ENCODE data around the gene FOXC2. TPM values are rescaled to one million over a fixed set of nuclear protein-coding genes. Genes with fewer than 3 reads are reported as not detected.

FOXC2 gene
- total and polyA plus RNA-seq, 10 of the 15 experiments (the other 5 are each of a cell fraction or from before 2014, with no cell fraction given) = not detected

GRCh38 chr16:86554917-86555703 lies 11.5 kb upstream of the FOXC2 start, which contains the start of gene MTHFSD (continued):
- TF ChIP-seq, protein P1, sequence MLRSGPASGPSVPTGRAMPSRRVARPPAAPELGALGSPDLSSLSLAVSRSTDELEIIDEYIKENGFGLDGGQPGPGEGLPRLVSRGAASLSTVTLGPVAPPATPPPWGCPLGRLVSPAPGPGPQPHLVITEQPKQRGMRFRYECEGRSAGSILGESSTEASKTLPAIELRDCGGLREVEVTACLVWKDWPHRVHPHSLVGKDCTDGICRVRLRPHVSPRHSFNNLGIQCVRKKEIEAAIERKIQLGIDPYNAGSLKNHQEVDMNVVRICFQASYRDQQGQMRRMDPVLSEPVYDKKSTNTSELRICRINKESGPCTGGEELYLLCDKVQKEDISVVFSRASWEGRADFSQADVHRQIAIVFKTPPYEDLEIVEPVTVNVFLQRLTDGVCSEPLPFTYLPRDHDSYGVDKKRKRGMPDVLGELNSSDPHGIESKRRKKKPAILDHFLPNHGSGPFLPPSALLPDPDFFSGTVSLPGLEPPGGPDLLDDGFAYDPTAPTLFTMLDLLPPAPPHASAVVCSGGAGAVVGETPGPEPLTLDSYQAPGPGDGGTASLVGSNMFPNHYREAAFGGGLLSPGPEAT (IDR thresholded peaks at IDR 0.05; ENCODE audit: low read depth) = 0 out of 2 replicates have a peak, but pooled peaks have one; percentile 30
- peak; percentile 96 for TF ChIP-seq SMARCA5 (IDR thresholded peaks at IDR 0.05)
- TF ChIP-seq CHD2 (IDR thresholded peaks at IDR 0.05; ENCODE audit: borderline replicate concordance, low read depth, low read length) = peak; percentile 3; the same call in 1 of the 2 replicates
- peak; percentile 82; the same call in 1 of the 2 replicates for TF ChIP-seq POLR2AphosphoS5 (IDR thresholded peaks at IDR 0.05; ENCODE audit: low read length)
- TF ChIP-seq PAX8 (IDR thresholded peaks at IDR 0.05) = no peak
- peak; percentile 100 for TF ChIP-seq CREB1 (IDR thresholded peaks at IDR 0.05; ENCODE audit: low read depth)
- peak; percentile 16 for TF ChIP-seq RELA (IDR thresholded peaks at IDR 0.05; ENCODE audit: borderline replicate concordance, partially characterized antibody)
- TF ChIP-seq LARP7 (IDR thresholded peaks at IDR 0.05) = no peak
- peak; percentile 35 for TF ChIP-seq SIX5 (IDR thresholded peaks at IDR 0.05; ENCODE audit: low read depth, low read length, severe bottlenecking)
- no peak for TF ChIP-seq SREBF2 (IDR thresholded peaks at IDR 0.05; ENCODE audit: low read length)
- no peak for TF ChIP-seq MXI1 (IDR thresholded peaks at IDR 0.05; ENCODE audit: low read depth, low read length)
- TF ChIP-seq NR2C2 (IDR thresholded peaks at IDR 0.05; ENCODE audit: borderline replicate concordance, control insufficient read depth, insufficient read length, low read depth) = no peak
- 0 out of 2 replicates have a peak, but pooled peaks have one; percentile 23 for TF ChIP-seq HDGF (IDR thresholded peaks at IDR 0.05)
